IMR-90 (cell line): ENCODE measurements around the gene CNTN5. TPM values are rescaled to one million over a fixed set of nuclear protein-coding genes. Genes with fewer than 3 reads are reported as not detected.

ENCODE experiments used
- ATAC-seq: fragments of 200-7000 bp; cut with Tn5 transposase; 2 replicates; pipeline ENCODE4 v1.9.1; 2020; ENCODE audit warnings: low read depth, mild to moderate bottlenecking, moderate library complexity
- BruUV-seq: library from RNA; stranded (reverse); fragments of 400-500 nt; replicated peaks from 2 replicates; lab custom pipeline; 2021; lab: Mats Ljungman, UMichigan
- CTCF ChIA-PET: fragments of 300-600 bp; formaldehyde crosslinking; extraction: SDS; loops from one replicate; lab custom pipeline; 2021; ENCODE audit warnings: antibody characterized with exemption; lab: Yijun Ruan, JAX
- POLR2A ChIA-PET: fragments of 300-600 bp; sonication (Branson Sonifier 250); formaldehyde crosslinking; loops from one replicate; lab custom pipeline; 2022; ENCODE audit warnings: antibody characterized with exemption; ENCODE audit not compliant: unreplicated experiment; lab: Charles Lee
- DNase-seq: peaks from one replicate; pipeline ENCODE4 v3.0.0; 2013
- H2AFZ ChIP-seq: replicated peaks from 2 replicates; pipeline ENCODE3; 2013; ENCODE audit warnings: low read length, mild to moderate bottlenecking; ENCODE audit not compliant: poor library complexity
- H2AK5ac ChIP-seq: 2 replicates; pipeline ENCODE4 v1.6.1; 2013; ENCODE audit warnings: low read depth, low read length, inconsistent platforms
- H2AK9ac ChIP-seq: replicated peaks from 2 replicates; pipeline ENCODE3; 2013; ENCODE audit warnings: mild to moderate bottlenecking, low read depth, low read length, moderate library complexity; ENCODE audit not compliant: poor library complexity
- H2BK120ac ChIP-seq: 2 replicates; pipeline ENCODE4 v1.6.1; 2013; ENCODE audit warnings: low read depth, low read length, inconsistent platforms
- H2BK15ac ChIP-seq: 3 replicates; pipeline ENCODE4 v1.6.1; 2013; ENCODE audit warnings: low read depth, low read length, inconsistent platforms
- H2BK20ac ChIP-seq: 2 replicates; pipeline ENCODE4 v1.6.1; 2013; ENCODE audit warnings: low read depth, mild to moderate bottlenecking, inconsistent platforms, low read length, moderate library complexity
- H2BK5ac ChIP-seq: 2 replicates; pipeline ENCODE4 v1.6.1; 2013; ENCODE audit warnings: mild to moderate bottlenecking, low read depth, low read length, inconsistent platforms; ENCODE audit not compliant: poor library complexity, severe bottlenecking
- H3K14ac ChIP-seq: replicated peaks from 2 replicates; pipeline ENCODE4 v1.6.1; 2013; ENCODE audit warnings: low read depth, low read length, inconsistent platforms
- H3K18ac ChIP-seq: 2 replicates; pipeline ENCODE4 v1.6.1; 2013; ENCODE audit warnings: low read depth, low read length, control low read depth
- H3K23ac ChIP-seq: 2 replicates; pipeline ENCODE4 v1.6.1; 2013; ENCODE audit warnings: low read depth, low read length, inconsistent platforms
- H3K27ac ChIP-seq: 2 replicates; pipeline ENCODE4 v1.5.1; 2013; ENCODE audit warnings: mild to moderate bottlenecking, control low read depth, low read length; ENCODE audit not compliant: insufficient read depth
- H3K27me3 ChIP-seq: 2 replicates; pipeline ENCODE4 v1.6.1; 2013; ENCODE audit warnings: low read length; ENCODE audit not compliant: control insufficient read depth, insufficient read depth
- H3K36me3 ChIP-seq: 2 replicates; pipeline ENCODE4 v1.6.1; 2013; ENCODE audit warnings: low read length, mixed read lengths; ENCODE audit not compliant: control insufficient read depth, insufficient read depth
- H3K4ac ChIP-seq: 2 replicates; pipeline ENCODE4 v1.6.1; 2013; ENCODE audit warnings: low read depth, low read length, inconsistent platforms
- H3K4me1 ChIP-seq: 2 replicates; pipeline ENCODE4 v1.6.1; 2013; ENCODE audit warnings: low read length, mixed read lengths; ENCODE audit not compliant: control insufficient read depth, insufficient read depth
- H3K4me2 ChIP-seq: 2 replicates; pipeline ENCODE4 v1.6.1; 2013; ENCODE audit warnings: low read depth, mild to moderate bottlenecking, control low read depth, low read length, moderate library complexity
- H3K4me3 ChIP-seq: 2 replicates; pipeline ENCODE4 v1.5.1; 2013; ENCODE audit warnings: low read depth, mild to moderate bottlenecking, control low read depth, low read length, moderate library complexity; ENCODE audit not compliant: insufficient read depth
- H3K56ac ChIP-seq: 2 replicates; pipeline ENCODE4 v1.6.1; 2013; ENCODE audit warnings: low read length, inconsistent platforms; ENCODE audit not compliant: insufficient read depth; ENCODE audit errors: extremely low read depth
- H3K79me1 ChIP-seq, 2 experiments: 2 replicates each; pipeline ENCODE4 v1.6.1; 2013; ENCODE audit warnings: low read length in 2 of 2, inconsistent platforms in 1 of 2, low read depth in 1 of 2
- H3K9ac ChIP-seq: 2 replicates; pipeline ENCODE4 v1.6.1; 2013; ENCODE audit warnings: low read depth, low read length, control low read depth
- H3K9me1 ChIP-seq: 2 replicates; pipeline ENCODE4 v1.6.1; 2013; ENCODE audit warnings: low read length, inconsistent platforms; ENCODE audit not compliant: insufficient read depth
- H3K9me3 ChIP-seq: 2 replicates; pipeline ENCODE4 v1.6.1; 2013; ENCODE audit warnings: low read length; ENCODE audit not compliant: control insufficient read depth, insufficient read depth
- H4K20me1 ChIP-seq: 2 replicates; pipeline ENCODE4 v1.6.1; 2013; ENCODE audit warnings: low read length, inconsistent platforms; ENCODE audit not compliant: insufficient read depth
- H4K5ac ChIP-seq: 2 replicates; pipeline ENCODE4 v1.6.1; 2013; ENCODE audit warnings: mild to moderate bottlenecking, low read depth, low read length, control low read depth
- H4K8ac ChIP-seq, 2 experiments: 2 replicates each; pipeline ENCODE4 v1.6.1; 2013; ENCODE audit warnings: low read depth in 2 of 2, low read length in 2 of 2, control low read depth in 1 of 2, inconsistent platforms in 1 of 2
- H4K91ac ChIP-seq: 2 replicates; pipeline ENCODE4 v1.6.1; 2013; ENCODE audit warnings: low read depth, low read length, inconsistent platforms; ENCODE audit not compliant: insufficient read depth
- BHLHE40 ChIP-seq: fragments of 150-350 bp; IDR thresholded peaks from 2 replicates; pipeline ENCODE4 v1.6.1; 2016; ENCODE audit warnings: mild to moderate bottlenecking, low read depth, low read length
- CEBPB ChIP-seq: IDR thresholded peaks from 2 replicates; pipeline ENCODE4 v1.6.1; 2012; ENCODE audit warnings: low read depth, low read length, improper control_type of control experiment
- FOS ChIP-seq: fragments of 150-350 bp; IDR thresholded peaks from 2 replicates; pipeline ENCODE4 v1.6.1; 2016; ENCODE audit warnings: low read depth, low read length
- MAFK ChIP-seq: IDR thresholded peaks from 2 replicates; pipeline ENCODE4 v1.6.1; 2012; ENCODE audit warnings: low read depth, low read length, improper control_type of control experiment
- MAZ ChIP-seq: IDR thresholded peaks from 2 replicates; pipeline ENCODE4 v1.6.1; 2012; ENCODE audit warnings: low read depth, mild to moderate bottlenecking, low read length, improper control_type of control experiment, moderate library complexity, borderline replicate concordance
- MXI1 ChIP-seq: IDR thresholded peaks from 2 replicates; pipeline ENCODE4 v1.6.1; 2012; ENCODE audit warnings: low read depth, mild to moderate bottlenecking, low read length, moderate library complexity, borderline replicate concordance
- NFE2L2 ChIP-seq: fragments of 150-350 bp; IDR thresholded peaks from 2 replicates; pipeline ENCODE4 v1.6.1; 2016; ENCODE audit warnings: low read depth, mild to moderate bottlenecking, low read length
- POLR2A ChIP-seq: IDR thresholded peaks from 2 replicates; pipeline ENCODE4 v1.6.1; 2012; ENCODE audit warnings: mild to moderate bottlenecking, low read depth, low read length
- RAD21 ChIP-seq: IDR thresholded peaks from 2 replicates; pipeline ENCODE4 v1.6.1; 2012; ENCODE audit warnings: low read length, improper control_type of control experiment
- RCOR1 ChIP-seq: IDR thresholded peaks from 2 replicates; pipeline ENCODE4 v1.6.1; 2012; ENCODE audit warnings: mild to moderate bottlenecking, low read length, improper control_type of control experiment; ENCODE audit not compliant: insufficient replicate concordance
- RFX5 ChIP-seq: IDR thresholded peaks from 2 replicates; pipeline ENCODE4 v1.8.0; 2012; ENCODE audit warnings: low read depth, mild to moderate bottlenecking, low read length, moderate library complexity
- SMC3 ChIP-seq: fragments of 150-350 bp; IDR thresholded peaks from 2 replicates; pipeline ENCODE4 v1.6.1; 2016; ENCODE audit warnings: low read depth, mild to moderate bottlenecking, antibody characterized with exemption, low read length, moderate library complexity
- WGBS, 2 experiments: methylation state at CpG; one replicate each; pipeline versions ENCODE4 v1.1.5 to v1.1.7; 2013; ENCODE audit warnings: missing lambda C conversion rate in 2 of 2; ENCODE audit not compliant: insufficient read length in 1 of 2; ENCODE audit errors: extremely low coverage in 2 of 2; 5-methylcytosine and 5-hydroxymethylcytosine counted together
- dilution Hi-C: fragments of 300-500 bp; cut with HindIII; formaldehyde crosslinking; loops from one replicate; pipeline ENCODE4 v1.14.3; 2018; ENCODE audit warnings: low sequenced_read_pairs; ENCODE audit not compliant: unreplicated experiment
- in situ Hi-C: fragments of 300-500 bp; cut with MboI; formaldehyde crosslinking; loops from 3 replicates; pipeline ENCODE4 v1.14.3; 2019; ENCODE audit warnings: low sequenced_read_pairs, inconsistent platforms, mixed read lengths
- intact Hi-C: fragments of 100-400 bp; cut with micrococcal nuclease; formaldehyde crosslinking; loops from 2 replicates; pipeline ENCODE4 v1.10.0; 2022
- polyA plus RNA-seq, 3 experiments: library from polyadenylated mRNA; depleted of rRNA; stranded (reverse); fragments of >200 nt; gene quantifications; 2 replicates each; pipeline ENCODE4 v1.2.3, GENCODE V29; 2012; ENCODE audit warnings: low replicate concordance in 1 of 3
- total RNA-seq: library from RNA; depleted of rRNA; stranded (reverse); fragments of >200 nt; gene quantifications from 2 replicates; pipeline ENCODE4 v1.2.3, GENCODE V29; 2012
- TF ChIP-seq, protein P1 (sequence below): fragments of 150-350 bp; IDR thresholded peaks from 2 replicates; pipeline ENCODE4 v1.6.1; 2016; ENCODE audit warnings: low read depth, mild to moderate bottlenecking, low read length, moderate library complexity, borderline replicate concordance
- TF ChIP-seq, protein P2 (sequence below): conservative IDR thresholded peaks from 2 replicates; pipeline ENCODE4 v1.5.1; 2012; ENCODE audit warnings: mild to moderate bottlenecking, low read depth, low read length, improper control_type of control experiment
- TF ChIP-seq, protein P3 (sequence below): fragments of 150-350 bp; IDR thresholded peaks from 2 replicates; pipeline ENCODE4 v1.6.1; 2017; ENCODE audit warnings: mild to moderate bottlenecking, antibody characterized with exemption, low read length, low read depth

CNTN5 gene
- total and polyA plus RNA-seq, 2 of the 4 experiments (the other 2 are of a cell fraction) = not detected

DNA sequence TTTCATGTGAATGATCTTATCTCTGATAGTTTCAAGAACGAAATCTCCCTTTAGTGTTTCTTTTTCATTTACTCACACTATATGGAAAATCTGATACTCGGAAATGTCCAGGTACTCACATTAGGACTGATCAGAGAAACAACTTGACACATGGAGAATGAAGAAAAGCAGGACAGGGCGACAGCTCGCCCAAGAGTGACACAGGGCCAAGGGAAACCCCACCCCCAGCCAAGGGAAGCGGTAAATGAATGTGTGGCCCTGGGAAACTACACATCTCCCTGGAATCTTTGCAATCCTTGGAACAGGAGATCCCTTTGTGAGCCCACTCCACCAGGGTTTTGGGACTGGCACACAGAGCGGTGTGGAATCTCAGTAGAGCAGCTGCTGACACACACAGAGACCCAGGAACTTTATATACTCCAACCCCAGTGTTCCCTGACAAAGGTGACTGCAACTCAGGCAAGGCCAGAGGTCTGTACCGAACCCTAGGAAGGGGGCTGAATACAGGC is 1362.7 kb downstream of the CNTN5 start:
- Histone ChIP-seq H2AK9ac (no peak overlapping the region), H4K5ac (no peak overlapping the region), H3K4me2 (no peak overlapping the region), H3K4me1 (no peaks in the 10 kb centered on the region), H4K8ac (no peak overlapping the region), H3K14ac (no peak overlapping the region), H2BK15ac (no peak overlapping the region), H3K4ac (no peak overlapping the region), H2AK5ac (no peak overlapping the region), H3K56ac (peak overlapping the region; percentile 6; the same call in 1 of the 2 replicates), H2BK120ac (no peak overlapping the region), H2AFZ (peak overlapping the region; percentile 51), H3K9me3 (no peaks in the 10 kb centered on the region), H4K91ac (no peak overlapping the region), H3K18ac (no peak overlapping the region), H3K4me3 (no peak overlapping the region), H2BK5ac (no peak overlapping the region), H4K20me1 (no peaks in the 10 kb centered on the region), H3K9me1 (no peaks in the 10 kb centered on the region), H3K27me3 (no peaks in the 10 kb centered on the region), H3K27ac (no peak overlapping the region), H3K79me1 (no peaks in the 10 kb centered on the region), H3K9ac (no peak overlapping the region), H2BK20ac (no peak overlapping the region), H3K36me3 (no peaks in the 10 kb centered on the region), H3K23ac (no peak overlapping the region)
- WGBS, 2 experiments = no CpG with 5 or more reads among the region's 7 CpGs
- dilution Hi-C loops = no loop called here
- DNase-seq (no peak), ATAC-seq (no peak)
- intact Hi-C loops = no loop called here
- no TSS peak for BruUV-seq
- ChIA-PET POLR2A (no interaction called here), CTCF (no interaction called here)
- in situ Hi-C loops = no loop called here
- TF ChIP-seq POLR2A (no peak), RCOR1 (no peak), RFX5 (no peak), MAFK (no peak), SMC3 (no peak), NFE2L2 (no peak), MXI1 (no peak), BHLHE40 (no peak), MAZ (no peak), RAD21 (no peak), FOS (no peak), CEBPB (no peak)
- TF ChIP-seq, protein P1, sequence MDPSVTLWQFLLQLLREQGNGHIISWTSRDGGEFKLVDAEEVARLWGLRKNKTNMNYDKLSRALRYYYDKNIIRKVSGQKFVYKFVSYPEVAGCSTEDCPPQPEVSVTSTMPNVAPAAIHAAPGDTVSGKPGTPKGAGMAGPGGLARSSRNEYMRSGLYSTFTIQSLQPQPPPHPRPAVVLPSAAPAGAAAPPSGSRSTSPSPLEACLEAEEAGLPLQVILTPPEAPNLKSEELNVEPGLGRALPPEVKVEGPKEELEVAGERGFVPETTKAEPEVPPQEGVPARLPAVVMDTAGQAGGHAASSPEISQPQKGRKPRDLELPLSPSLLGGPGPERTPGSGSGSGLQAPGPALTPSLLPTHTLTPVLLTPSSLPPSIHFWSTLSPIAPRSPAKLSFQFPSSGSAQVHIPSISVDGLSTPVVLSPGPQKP = no peak
- TF ChIP-seq, protein P2, sequence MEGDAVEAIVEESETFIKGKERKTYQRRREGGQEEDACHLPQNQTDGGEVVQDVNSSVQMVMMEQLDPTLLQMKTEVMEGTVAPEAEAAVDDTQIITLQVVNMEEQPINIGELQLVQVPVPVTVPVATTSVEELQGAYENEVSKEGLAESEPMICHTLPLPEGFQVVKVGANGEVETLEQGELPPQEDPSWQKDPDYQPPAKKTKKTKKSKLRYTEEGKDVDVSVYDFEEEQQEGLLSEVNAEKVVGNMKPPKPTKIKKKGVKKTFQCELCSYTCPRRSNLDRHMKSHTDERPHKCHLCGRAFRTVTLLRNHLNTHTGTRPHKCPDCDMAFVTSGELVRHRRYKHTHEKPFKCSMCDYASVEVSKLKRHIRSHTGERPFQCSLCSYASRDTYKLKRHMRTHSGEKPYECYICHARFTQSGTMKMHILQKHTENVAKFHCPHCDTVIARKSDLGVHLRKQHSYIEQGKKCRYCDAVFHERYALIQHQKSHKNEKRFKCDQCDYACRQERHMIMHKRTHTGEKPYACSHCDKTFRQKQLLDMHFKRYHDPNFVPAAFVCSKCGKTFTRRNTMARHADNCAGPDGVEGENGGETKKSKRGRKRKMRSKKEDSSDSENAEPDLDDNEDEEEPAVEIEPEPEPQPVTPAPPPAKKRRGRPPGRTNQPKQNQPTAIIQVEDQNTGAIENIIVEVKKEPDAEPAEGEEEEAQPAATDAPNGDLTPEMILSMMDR = no peak
- TF ChIP-seq, protein P3, sequence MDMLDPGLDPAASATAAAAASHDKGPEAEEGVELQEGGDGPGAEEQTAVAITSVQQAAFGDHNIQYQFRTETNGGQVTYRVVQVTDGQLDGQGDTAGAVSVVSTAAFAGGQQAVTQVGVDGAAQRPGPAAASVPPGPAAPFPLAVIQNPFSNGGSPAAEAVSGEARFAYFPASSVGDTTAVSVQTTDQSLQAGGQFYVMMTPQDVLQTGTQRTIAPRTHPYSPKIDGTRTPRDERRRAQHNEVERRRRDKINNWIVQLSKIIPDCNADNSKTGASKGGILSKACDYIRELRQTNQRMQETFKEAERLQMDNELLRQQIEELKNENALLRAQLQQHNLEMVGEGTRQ = no peak
